Measurements from ENCODE around the gene PTPN14. TPM values are rescaled to one million over a fixed set of nuclear protein-coding genes. Genes with fewer than 3 reads are reported as not detected.

PTPN14 gene
- total RNA-seq, 1 experiment from 2014 or later: 88.4 TPM

DNA sequence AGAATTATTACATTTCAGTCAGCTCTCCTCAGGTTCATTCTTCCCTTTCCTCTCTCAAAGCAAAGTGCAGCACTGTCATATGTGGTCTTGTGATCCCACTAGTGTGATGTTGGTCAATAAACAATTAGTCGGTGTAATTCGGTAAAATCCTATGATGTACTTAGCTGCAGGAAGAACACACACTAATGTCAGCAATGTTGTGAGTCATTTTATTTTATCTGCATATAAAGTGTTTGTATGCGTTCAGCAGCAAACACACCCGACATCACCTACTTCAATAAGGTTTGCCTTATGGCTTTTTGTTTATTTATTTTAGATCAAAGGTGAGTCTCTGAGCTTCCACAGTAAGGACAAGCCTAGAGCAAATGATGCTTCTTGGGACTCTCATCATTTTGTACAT lies 47.8 kb downstream of the PTPN14 start (continued):
- TF ChIP-seq TEAD1 (CRISPR knock-in tag; IDR thresholded peaks at IDR 0.05) (no peak), HMGA2 (CRISPR knock-in tag; IDR thresholded peaks at IDR 0.05) (no peak)
- TF ChIP-seq, protein P1, sequence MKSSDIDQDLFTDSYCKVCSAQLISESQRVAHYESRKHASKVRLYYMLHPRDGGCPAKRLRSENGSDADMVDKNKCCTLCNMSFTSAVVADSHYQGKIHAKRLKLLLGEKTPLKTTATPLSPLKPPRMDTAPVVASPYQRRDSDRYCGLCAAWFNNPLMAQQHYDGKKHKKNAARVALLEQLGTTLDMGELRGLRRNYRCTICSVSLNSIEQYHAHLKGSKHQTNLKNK (CRISPR knock-in tag; IDR thresholded peaks at IDR 0.05): no peak

DNA sequence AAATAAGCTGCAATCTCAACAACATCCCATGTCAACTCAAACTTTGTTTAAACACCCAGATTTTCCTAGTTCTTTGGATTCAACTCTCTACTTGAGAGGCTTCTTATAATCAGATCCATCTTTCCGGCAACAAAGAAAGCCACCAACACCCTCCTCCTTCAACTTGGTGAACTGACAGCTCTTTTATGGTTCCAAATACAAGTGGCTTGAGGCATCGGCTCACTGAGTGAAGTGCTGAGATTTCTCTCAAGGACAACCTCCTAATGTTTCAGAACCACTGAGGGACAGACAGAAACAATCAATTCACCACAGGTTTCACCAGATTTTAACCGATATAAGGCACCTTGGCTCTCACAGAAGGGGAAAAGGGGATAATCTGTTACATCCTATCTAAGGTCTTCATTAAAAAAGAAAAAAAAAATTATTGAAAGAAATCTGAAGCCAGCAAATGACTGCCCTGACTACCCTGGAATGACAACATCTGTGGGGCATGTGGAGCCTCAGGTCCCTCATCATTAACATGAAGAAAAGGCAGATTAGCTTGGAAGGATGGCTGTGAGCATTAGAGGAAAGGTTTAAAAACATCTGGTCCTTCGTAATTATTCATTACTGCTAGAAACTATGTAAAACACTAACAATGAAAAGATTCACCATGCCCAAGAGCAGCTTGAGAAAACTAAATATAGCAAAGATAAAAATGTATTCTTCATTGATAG lies 50.9 kb downstream of the PTPN14 start:
- ChIA-PET POLR2A (no interaction called here), CTCF (no interaction called here)
- H3K27ac Mint-ChIP-seq: peak overlapping the region; percentile 38; the same call in 1 of the 2 replicates
- H3K9me3 Mint-ChIP-seq: no peaks in the 10 kb centered on the region
- H3K27me3 Mint-ChIP-seq (ENCODE audit: low read depth): no peaks in the 10 kb centered on the region
- H3K4me3 Mint-ChIP-seq: no peak overlapping the region
- DNase-seq (ENCODE audit: low spot score) (no peak), ATAC-seq (peak; percentile 46; the same call in 1 of the 2 replicates)
- H3K36me3 Mint-ChIP-seq: peaks cover 4% of the 10 kb centered on the region; the same call in 1 of the 2 replicates
- peaks cover 53% of the 10 kb centered on the region for H3K4me1 Mint-ChIP-seq
- TF ChIP-seq RELA (CRISPR knock-in tag; IDR thresholded peaks at IDR 0.05; ENCODE audit: borderline replicate concordance) (no peak), ZNF671 (CRISPR knock-in tag; IDR thresholded peaks at IDR 0.05) (no peak)
- TF ChIP-seq, protein P2, sequence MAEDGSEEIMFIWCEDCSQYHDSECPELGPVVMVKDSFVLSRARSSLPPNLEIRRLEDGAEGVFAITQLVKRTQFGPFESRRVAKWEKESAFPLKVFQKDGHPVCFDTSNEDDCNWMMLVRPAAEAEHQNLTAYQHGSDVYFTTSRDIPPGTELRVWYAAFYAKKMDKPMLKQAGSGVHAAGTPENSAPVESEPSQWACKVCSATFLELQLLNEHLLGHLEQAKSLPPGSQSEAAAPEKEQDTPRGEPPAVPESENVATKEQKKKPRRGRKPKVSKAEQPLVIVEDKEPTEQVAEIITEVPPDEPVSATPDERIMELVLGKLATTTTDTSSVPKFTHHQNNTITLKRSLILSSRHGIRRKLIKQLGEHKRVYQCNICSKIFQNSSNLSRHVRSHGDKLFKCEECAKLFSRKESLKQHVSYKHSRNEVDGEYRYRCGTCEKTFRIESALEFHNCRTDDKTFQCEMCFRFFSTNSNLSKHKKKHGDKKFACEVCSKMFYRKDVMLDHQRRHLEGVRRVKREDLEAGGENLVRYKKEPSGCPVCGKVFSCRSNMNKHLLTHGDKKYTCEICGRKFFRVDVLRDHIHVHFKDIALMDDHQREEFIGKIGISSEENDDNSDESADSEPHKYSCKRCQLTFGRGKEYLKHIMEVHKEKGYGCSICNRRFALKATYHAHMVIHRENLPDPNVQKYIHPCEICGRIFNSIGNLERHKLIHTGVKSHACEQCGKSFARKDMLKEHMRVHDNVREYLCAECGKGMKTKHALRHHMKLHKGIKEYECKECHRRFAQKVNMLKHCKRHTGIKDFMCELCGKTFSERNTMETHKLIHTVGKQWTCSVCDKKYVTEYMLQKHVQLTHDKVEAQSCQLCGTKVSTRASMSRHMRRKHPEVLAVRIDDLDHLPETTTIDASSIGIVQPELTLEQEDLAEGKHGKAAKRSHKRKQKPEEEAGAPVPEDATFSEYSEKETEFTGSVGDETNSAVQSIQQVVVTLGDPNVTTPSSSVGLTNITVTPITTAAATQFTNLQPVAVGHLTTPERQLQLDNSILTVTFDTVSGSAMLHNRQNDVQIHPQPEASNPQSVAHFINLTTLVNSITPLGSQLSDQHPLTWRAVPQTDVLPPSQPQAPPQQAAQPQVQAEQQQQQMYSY (CRISPR knock-in tag; IDR thresholded peaks at IDR 0.05): no peak

DNA sequence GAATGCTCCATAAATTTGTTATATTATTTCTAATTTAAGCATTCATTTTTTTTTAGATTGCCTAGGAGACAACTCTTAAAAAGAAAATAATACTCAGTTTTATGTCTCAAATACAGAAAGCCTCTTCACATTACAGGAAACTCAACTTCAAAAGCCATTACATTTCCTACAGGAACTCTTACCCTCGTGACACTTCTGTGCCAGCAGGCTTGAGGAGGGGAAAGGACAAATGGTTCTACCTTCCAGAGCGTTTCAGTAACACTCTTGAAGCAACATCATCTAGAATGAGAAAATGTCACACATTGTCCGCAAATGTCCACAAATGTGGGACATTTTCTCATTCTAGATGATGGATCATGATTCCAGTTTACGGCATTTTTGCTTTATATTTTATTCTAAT lies 51.7 kb downstream of the PTPN14 start:
- ChIA-PET CTCF (no interaction called here), POLR2A (no interaction called here)

More for the DNA sequence above, 51.7 kb downstream of the PTPN14 start:
- Mint-ChIP-seq H3K4me1 (peaks cover 52% of the 10 kb centered on the region), H3K27me3 (ENCODE audit: low read depth) (no peaks in the 10 kb centered on the region), H3K27ac (no peak overlapping the region), H3K9me3 (no peaks in the 10 kb centered on the region), H3K36me3 (no peaks in the 10 kb centered on the region), H3K4me3 (no peak overlapping the region)
- ATAC-seq (no peak), DNase-seq (ENCODE audit: low spot score) (no peak)
- TF ChIP-seq SOX15 (CRISPR knock-in tag; IDR thresholded peaks at IDR 0.05) (no peak), ZNF138 (CRISPR knock-in tag; conservative IDR thresholded peaks at IDR 0.05) (no peak), CBFB (CRISPR knock-in tag; IDR thresholded peaks at IDR 0.05; ENCODE audit: low read depth) (no peak), ESRRA (CRISPR knock-in tag; IDR thresholded peaks at IDR 0.05; ENCODE audit: borderline replicate concordance) (no peak)
- TF ChIP-seq, protein P3, sequence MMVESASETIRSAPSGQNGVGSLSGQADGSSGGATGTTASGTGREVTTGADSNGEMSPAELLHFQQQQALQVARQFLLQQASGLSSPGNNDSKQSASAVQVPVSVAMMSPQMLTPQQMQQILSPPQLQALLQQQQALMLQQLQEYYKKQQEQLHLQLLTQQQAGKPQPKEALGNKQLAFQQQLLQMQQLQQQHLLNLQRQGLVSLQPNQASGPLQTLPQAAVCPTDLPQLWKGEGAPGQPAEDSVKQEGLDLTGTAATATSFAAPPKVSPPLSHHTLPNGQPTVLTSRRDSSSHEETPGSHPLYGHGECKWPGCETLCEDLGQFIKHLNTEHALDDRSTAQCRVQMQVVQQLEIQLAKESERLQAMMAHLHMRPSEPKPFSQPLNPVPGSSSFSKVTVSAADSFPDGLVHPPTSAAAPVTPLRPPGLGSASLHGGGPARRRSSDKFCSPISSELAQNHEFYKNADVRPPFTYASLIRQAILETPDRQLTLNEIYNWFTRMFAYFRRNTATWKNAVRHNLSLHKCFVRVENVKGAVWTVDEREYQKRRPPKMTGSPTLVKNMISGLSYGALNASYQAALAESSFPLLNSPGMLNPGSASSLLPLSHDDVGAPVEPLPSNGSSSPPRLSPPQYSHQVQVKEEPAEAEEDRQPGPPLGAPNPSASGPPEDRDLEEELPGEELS (CRISPR knock-in tag; IDR thresholded peaks at IDR 0.05): no peak
- TF ChIP-seq, protein P4, sequence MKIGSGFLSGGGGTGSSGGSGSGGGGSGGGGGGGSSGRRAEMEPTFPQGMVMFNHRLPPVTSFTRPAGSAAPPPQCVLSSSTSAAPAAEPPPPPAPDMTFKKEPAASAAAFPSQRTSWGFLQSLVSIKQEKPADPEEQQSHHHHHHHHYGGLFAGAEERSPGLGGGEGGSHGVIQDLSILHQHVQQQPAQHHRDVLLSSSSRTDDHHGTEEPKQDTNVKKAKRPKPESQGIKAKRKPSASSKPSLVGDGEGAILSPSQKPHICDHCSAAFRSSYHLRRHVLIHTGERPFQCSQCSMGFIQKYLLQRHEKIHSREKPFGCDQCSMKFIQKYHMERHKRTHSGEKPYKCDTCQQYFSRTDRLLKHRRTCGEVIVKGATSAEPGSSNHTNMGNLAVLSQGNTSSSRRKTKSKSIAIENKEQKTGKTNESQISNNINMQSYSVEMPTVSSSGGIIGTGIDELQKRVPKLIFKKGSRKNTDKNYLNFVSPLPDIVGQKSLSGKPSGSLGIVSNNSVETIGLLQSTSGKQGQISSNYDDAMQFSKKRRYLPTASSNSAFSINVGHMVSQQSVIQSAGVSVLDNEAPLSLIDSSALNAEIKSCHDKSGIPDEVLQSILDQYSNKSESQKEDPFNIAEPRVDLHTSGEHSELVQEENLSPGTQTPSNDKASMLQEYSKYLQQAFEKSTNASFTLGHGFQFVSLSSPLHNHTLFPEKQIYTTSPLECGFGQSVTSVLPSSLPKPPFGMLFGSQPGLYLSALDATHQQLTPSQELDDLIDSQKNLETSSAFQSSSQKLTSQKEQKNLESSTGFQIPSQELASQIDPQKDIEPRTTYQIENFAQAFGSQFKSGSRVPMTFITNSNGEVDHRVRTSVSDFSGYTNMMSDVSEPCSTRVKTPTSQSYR (CRISPR knock-in tag; IDR thresholded peaks at IDR 0.05): no peak
